ENCODE data around the gene GAB3.

DNA sequence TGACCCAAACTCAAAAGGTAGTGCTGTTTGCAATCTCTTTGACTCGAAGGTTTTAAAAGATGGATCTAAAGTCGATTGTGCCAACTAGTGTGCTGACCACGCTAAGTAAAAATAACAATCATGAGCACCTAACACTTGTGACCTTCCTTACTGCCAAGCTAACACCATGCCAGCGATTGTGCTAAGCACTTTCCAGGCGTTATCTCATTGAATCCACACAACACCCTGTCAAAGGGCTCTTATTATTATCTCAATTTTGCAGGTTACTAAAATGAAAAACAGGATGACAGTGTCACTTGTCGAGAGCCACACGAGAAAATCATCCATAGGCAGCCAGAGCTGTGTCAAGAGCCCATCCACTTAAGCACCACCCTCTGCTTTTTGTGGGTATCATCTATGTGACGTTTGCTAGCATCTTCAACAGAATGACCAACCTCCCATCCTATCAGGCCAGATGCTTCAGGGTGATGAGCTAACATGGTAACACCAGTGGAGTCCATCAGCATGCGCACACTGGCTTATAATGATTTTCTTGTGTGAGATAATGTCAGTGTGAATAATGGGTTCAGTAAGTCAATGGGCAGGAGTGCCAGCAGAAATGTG lies 893 bp upstream of the GAB3 start:
- TF ChIP-seq, protein P1, sequence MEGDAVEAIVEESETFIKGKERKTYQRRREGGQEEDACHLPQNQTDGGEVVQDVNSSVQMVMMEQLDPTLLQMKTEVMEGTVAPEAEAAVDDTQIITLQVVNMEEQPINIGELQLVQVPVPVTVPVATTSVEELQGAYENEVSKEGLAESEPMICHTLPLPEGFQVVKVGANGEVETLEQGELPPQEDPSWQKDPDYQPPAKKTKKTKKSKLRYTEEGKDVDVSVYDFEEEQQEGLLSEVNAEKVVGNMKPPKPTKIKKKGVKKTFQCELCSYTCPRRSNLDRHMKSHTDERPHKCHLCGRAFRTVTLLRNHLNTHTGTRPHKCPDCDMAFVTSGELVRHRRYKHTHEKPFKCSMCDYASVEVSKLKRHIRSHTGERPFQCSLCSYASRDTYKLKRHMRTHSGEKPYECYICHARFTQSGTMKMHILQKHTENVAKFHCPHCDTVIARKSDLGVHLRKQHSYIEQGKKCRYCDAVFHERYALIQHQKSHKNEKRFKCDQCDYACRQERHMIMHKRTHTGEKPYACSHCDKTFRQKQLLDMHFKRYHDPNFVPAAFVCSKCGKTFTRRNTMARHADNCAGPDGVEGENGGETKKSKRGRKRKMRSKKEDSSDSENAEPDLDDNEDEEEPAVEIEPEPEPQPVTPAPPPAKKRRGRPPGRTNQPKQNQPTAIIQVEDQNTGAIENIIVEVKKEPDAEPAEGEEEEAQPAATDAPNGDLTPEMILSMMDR (IDR thresholded peaks at IDR 0.05; ENCODE audit: low read depth, low read length): no peak
- no peak for TF ChIP-seq EZH2phosphoT487 (IDR thresholded peaks at IDR 0.05; ENCODE audit: low read depth)

Data from OCI-LY3 (cell line).